Measurements from ENCODE around the gene SSC5D.

DNA sequence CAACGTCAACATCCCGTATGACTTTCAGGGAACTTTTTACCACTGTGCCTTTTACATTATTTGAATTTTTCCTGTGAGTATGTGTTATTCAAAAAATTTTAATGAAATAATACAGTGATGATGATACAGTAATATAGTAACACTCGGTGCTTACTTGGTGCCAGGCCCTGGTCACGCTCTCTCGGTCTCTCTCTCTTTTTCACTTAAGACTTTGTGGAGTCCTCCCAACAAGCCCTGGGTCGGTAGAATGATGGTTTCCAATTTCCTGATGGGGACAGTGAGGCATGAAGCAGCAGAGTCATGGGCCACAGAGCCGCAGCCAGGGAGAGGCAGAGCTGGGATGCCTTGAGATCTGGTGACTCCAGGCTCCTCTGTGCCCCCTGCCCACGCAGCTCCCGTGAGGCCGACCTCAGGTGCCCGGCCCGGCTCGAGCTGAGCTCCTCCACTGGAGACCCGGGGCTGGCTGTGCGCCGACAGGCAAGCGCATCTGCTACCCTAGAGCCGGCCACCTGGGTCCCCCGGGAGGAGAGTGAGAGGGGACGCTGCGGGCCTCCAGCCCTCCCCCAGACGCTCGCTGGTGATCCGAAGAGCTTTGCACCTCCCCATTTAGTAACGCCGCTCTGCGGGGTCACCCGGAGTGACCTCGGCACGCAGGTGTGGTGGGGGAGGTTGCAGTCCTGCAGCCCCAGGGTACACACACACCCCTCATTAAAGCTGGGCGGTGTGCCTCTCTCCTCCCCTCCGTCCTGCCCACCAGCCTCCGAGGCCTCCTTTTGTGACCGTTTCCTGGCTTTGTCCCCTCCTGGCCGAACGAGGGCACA is 61.5 kb downstream of the SSC5D start:
- TF ChIP-seq POLR2AphosphoS5 (IDR thresholded peaks at IDR 0.05; ENCODE audit: low read depth) (no peak; the same call in 1 of the 2 replicates), CTCF (conservative IDR thresholded peaks at IDR 0.05; ENCODE audit: low read depth in 2 of 2) (peak in 1 of 2 experiments; percentile 14; a peak in 1 of 4 replicates), ZNF331 (CRISPR knock-in tag; IDR thresholded peaks at IDR 0.05; ENCODE audit: low read depth) (no peak), EZH2 (IDR thresholded peaks at IDR 0.05; ENCODE audit: low read depth, unreplicated experiment) (no peak), CREB1 (CRISPR knock-in tag; IDR thresholded peaks at IDR 0.05; ENCODE audit: low read depth) (no peak), EZH2phosphoT487 (IDR thresholded peaks at IDR 0.05; ENCODE audit: unreplicated experiment) (no peak), REST (IDR thresholded peaks at IDR 0.05; ENCODE audit: unreplicated experiment) (no peak)
- TF ChIP-seq, protein P1, sequence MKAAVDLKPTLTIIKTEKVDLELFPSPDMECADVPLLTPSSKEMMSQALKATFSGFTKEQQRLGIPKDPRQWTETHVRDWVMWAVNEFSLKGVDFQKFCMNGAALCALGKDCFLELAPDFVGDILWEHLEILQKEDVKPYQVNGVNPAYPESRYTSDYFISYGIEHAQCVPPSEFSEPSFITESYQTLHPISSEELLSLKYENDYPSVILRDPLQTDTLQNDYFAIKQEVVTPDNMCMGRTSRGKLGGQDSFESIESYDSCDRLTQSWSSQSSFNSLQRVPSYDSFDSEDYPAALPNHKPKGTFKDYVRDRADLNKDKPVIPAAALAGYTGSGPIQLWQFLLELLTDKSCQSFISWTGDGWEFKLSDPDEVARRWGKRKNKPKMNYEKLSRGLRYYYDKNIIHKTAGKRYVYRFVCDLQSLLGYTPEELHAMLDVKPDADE (IDR thresholded peaks at IDR 0.05), result no peak
